Measurements from ENCODE around the gene TRAPPC11. TPM values are rescaled to one million over a fixed set of nuclear protein-coding genes. Genes with fewer than 3 reads are reported as not detected.
"Not testable (repeated sequence)": the region's sequence is repeated elsewhere in the genome, so short reads cannot be mapped to it uniquely, and the experiment has no call there.

The TRAPPC11 gene
- total RNA-seq, 1 donor from 2014 or later = 29.9 TPM

- intact Hi-C loops (cut with micrococcal nuclease) = no loop called here
Observed at GRCh38 chr4:183718876-183719275, 59.8 kb downstream of the TRAPPC11 start.

- intact Hi-C loops (cut with micrococcal nuclease) = loop anchor here (1.0 to 5.0 kb wide), 8 partner anchors 62 to 531 kb away; partner anchors contain the start of genes RWDD4 and TRAPPC11
Observed at GRCh38 chr4:183721207-183722081, 62.4 kb downstream of the TRAPPC11 start.

- intact Hi-C loops (cut with micrococcal nuclease) = loop anchor here (1.0 to 5.0 kb wide), 8 partner anchors 64 to 529 kb away; partner anchors contain the start of genes RWDD4 and TRAPPC11
Observed at GRCh38 chr4:183722731-183723560, 63.9 kb downstream of the TRAPPC11 start.

- intact Hi-C loops (cut with micrococcal nuclease) = loop anchor here (1.0 to 5.0 kb wide), 4 partner anchors 316 to 529 kb away; no protein-coding TSS in a partner anchor
Observed at GRCh38 chr4:183723561-183724228, 64.6 kb downstream of the TRAPPC11 start.

GRCh38 chr4:183725585-183725984 lies 66.5 kb downstream of the TRAPPC11 start:
- intact Hi-C loops (cut with micrococcal nuclease) = not testable (repeated sequence)

- intact Hi-C loops (cut with micrococcal nuclease) = no loop called here
Observed at GRCh38 chr4:183727482-183727881, 68.4 kb downstream of the TRAPPC11 start.

GRCh38 chr4:183728223-183729068 lies 69.4 kb downstream of the TRAPPC11 start:
- intact Hi-C loops (cut with micrococcal nuclease) = loop anchor here (1.0 kb wide), 1 partner anchor 13 kb away; no protein-coding TSS in a partner anchor

- intact Hi-C loops (cut with micrococcal nuclease) = loop anchor here (1.0 kb wide), 1 partner anchor 12 kb away; no protein-coding TSS in a partner anchor
Observed at GRCh38 chr4:183729069-183729406, 69.9 kb downstream of the TRAPPC11 start.

- intact Hi-C loops (cut with micrococcal nuclease) = loop anchor here (1.0 kb wide), 1 partner anchor 12 kb away; no protein-coding TSS in a partner anchor
Observed at GRCh38 chr4:183729430-183730328, 70.6 kb downstream of the TRAPPC11 start.

GRCh38 chr4:183732296-183732695 lies 73.2 kb downstream of the TRAPPC11 start:
- intact Hi-C loops (cut with micrococcal nuclease) = no loop called here

- intact Hi-C loops (cut with micrococcal nuclease) = no loop called here
Observed at GRCh38 chr4:183733181-183733580, 74.1 kb downstream of the TRAPPC11 start.

- intact Hi-C loops (cut with micrococcal nuclease) = no loop called here
Observed at GRCh38 chr4:183738081-183738673, 79.1 kb downstream of the TRAPPC11 start.

- intact Hi-C loops (cut with micrococcal nuclease) = no loop called here
Observed at GRCh38 chr4:183738961-183739360, 79.9 kb downstream of the TRAPPC11 start.

GRCh38 chr4:183746305-183747229 lies 87.5 kb downstream of the TRAPPC11 start:
- intact Hi-C loops (cut with micrococcal nuclease) = no loop called here

- intact Hi-C loops (cut with micrococcal nuclease) = no loop called here
Observed at GRCh38 chr4:183747380-183747779, 88.3 kb downstream of the TRAPPC11 start.

GRCh38 chr4:183747931-183748670 lies 89.0 kb downstream of the TRAPPC11 start:
- intact Hi-C loops (cut with micrococcal nuclease) = no loop called here

GRCh38 chr4:183751106-183751505 lies 92.0 kb downstream of the TRAPPC11 start:
- intact Hi-C loops (cut with micrococcal nuclease) = no loop called here
